Thoracic aorta (tissue), 2 donors: Measurements from ENCODE around the gene PLCD1. TPM values are rescaled to one million over a fixed set of nuclear protein-coding genes. Genes with fewer than 3 reads are reported as not detected.
"Not testable (repeated sequence)": the region's sequence is repeated elsewhere in the genome, so short reads cannot be mapped to it uniquely, and the experiment has no call there.

ENCODE experiments used
- ATAC-seq: fragments of 150-250 bp; one replicate; pipeline ENCODE4 v1.8.0; 2017; ENCODE audit warnings: low read depth; ENCODE audit not compliant: insufficient number of reproducible peaks, low FRiP score
- DNase-seq: peaks from one replicate; pipeline ENCODE4 v3.0.0-alpha.2; 2020; ENCODE audit warnings: low spot score
- H3K27ac ChIP-seq, 2 donors: fragments of 200-600 bp; sonication (generic); 1 replicate in 1 of 2; 2 replicates in 1 of 2; pipeline ENCODE4 v1.5.1; 2016; ENCODE audit warnings: mild to moderate bottlenecking in 2 of 2, moderate library complexity in 2 of 2
- H3K27me3 ChIP-seq: fragments of 200-600 bp; sonication (generic); replicated peaks from 2 replicates; pipeline ENCODE4 v1.6.0; 2016; ENCODE audit warnings: mild to moderate bottlenecking; ENCODE audit not compliant: insufficient read depth
- H3K36me3 ChIP-seq: fragments of 200-600 bp; sonication (generic); one replicate; pipeline ENCODE4 v1.5.1; 2016
- H3K4me1 ChIP-seq, 2 donors: fragments of 200-600 bp; sonication (generic); 1 replicate in 1 of 2; 2 replicates in 1 of 2; pipeline versions ENCODE4 v1.5.1 to v1.6.0; 2016; ENCODE audit warnings: low read depth in 2 of 2, mild to moderate bottlenecking in 1 of 2; ENCODE audit not compliant: control insufficient read depth in 1 of 2
- H3K4me3 ChIP-seq: fragments of 200-600 bp; sonication (generic); 2 replicates; pipeline ENCODE4 v1.5.1; 2016; ENCODE audit warnings: mild to moderate bottlenecking
- H3K9me3 ChIP-seq: fragments of 200-600 bp; sonication (generic); 2 replicates; pipeline ENCODE4 v1.5.1; 2016
- total RNA-seq, 2 donors: library from RNA; depleted of rRNA; stranded (reverse); fragments of >200 nt; gene quantifications; one replicate each; pipeline versions ENCODE4 v1.1.0 to v1.2.3, GENCODE V29; 2016
- TF ChIP-seq, protein P1 (sequence below): fragments of 200-600 bp; sonication (generic); IDR thresholded peaks from one replicate; pipeline ENCODE4 v1.5.1; 2019; ENCODE audit warnings: antibody characterized with exemption

The PLCD1 gene
- total RNA-seq, 2 donors from 2014 or later: 34.8 to 93.3 TPM

DNA sequence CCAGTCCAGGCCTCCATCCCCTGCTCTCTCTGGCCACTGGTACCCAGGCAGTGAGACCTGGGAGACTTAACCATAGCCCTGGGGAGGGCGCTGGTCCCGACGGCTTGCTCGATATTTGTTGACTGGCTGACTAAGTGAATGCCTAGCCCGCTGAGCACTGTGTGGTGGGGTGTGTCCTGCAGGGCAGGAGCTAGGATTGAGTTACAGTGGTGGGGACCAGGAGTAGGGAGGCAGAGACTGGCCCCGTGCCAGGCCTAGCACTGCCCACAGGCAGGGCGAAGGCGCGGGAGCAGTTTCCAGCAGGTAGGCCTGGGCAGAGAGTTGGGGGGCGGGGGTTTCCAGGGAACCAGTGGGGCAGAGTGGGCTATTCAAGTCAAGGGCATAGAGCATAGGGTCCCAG, 38.9 kb downstream of the PLCD1 start, which contains the start of gene VILL:
Gene VILL (plus strand): TSS at position 260 of the 400 bp plus-strand sequence. CDS start 2,887 bp downstream, outside the sequence.
- H3K27me3 ChIP-seq: no peaks in the 10 kb centered on the region

DNA sequence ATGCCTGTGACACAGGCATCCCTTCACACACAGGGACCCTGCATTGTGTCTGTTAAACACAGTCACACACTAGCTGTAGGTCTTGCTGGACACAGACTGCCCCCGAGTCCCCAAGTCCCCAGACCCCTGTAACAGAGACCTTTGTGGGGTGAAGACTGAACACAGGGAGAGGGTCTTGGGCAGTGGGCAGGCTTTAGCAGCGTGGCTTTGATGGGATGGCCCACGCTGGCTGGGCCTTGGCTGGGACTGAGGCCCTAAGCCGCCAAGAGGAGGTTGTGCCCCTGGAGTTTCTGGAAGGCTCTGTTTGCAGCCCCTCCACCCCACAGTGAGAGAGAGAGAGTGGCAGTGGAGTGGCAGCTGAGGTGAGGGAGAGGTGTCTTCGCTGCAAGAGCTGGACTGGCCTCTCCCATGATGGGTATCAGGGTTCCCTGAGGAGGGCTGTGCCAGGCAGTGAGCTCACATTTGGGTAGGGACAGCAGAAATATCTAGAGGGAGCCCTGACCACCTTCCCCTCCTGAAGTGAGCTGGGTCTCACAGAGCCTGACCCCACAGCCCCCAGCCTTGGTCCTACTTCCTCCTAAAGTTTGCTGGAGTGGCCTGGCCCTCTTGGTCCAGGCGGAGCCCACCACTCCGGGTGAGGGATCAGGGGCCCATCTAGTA, 39.5 kb downstream of the PLCD1 start:
- Histone ChIP-seq H3K27me3 (no peaks in the 10 kb centered on the region), H3K36me3 (no peaks in the 10 kb centered on the region), H3K4me3 (no peak overlapping the region), H3K27ac (no peak overlapping the region), H3K9me3 (no peaks in the 10 kb centered on the region), H3K4me1 (peaks cover 7 to 20% of the 10 kb centered on the region in 2 donors)
- ATAC-seq: no peak
- TF ChIP-seq, protein P1, sequence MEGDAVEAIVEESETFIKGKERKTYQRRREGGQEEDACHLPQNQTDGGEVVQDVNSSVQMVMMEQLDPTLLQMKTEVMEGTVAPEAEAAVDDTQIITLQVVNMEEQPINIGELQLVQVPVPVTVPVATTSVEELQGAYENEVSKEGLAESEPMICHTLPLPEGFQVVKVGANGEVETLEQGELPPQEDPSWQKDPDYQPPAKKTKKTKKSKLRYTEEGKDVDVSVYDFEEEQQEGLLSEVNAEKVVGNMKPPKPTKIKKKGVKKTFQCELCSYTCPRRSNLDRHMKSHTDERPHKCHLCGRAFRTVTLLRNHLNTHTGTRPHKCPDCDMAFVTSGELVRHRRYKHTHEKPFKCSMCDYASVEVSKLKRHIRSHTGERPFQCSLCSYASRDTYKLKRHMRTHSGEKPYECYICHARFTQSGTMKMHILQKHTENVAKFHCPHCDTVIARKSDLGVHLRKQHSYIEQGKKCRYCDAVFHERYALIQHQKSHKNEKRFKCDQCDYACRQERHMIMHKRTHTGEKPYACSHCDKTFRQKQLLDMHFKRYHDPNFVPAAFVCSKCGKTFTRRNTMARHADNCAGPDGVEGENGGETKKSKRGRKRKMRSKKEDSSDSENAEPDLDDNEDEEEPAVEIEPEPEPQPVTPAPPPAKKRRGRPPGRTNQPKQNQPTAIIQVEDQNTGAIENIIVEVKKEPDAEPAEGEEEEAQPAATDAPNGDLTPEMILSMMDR: no peak
- no peak for DNase-seq

More for the DNA sequence above, 38.9 kb downstream of the PLCD1 start, which contains the start of gene VILL:
- TF ChIP-seq, protein P1: no peak
- no peaks in the 10 kb centered on the region for H3K9me3 ChIP-seq
- no peak within 1 kb of the TSS for H3K27ac ChIP-seq
- ATAC-seq (no peak), DNase-seq (no peak)
- H3K4me1 ChIP-seq: peaks cover 7 to 17% of the 10 kb centered on the region in 2 donors
- no peaks in the 10 kb centered on the region for H3K36me3 ChIP-seq
- H3K4me3 ChIP-seq: no peak within 1 kb of the TSS

DNA sequence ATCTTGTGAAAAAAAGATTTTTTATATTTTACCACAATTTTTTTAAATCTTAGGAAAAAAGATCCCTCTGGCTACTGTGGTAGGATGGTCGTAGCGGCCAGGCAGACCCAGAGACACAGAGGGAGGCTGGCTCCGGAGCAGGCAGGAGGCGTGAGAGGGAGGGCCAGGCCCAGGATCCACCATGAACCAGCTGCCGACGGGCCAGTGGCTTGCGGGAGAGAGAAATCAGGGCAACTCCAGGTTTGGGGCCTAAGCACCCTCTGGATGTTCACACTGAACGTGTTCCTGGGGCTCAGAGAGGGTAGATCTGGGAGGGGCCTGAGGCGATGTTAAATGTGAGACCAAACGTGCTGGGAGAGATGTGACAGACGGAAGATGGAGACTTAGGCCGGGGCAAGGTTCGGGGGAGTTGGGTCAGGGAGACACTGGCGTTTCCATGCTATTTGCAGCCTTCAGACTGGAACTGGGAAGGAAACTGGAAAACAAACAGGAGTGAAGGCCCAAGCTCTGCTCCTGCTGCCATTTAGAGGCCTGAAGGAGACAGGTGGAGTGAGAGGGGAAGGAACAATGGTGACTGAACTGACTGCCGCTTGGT, 40.4 kb downstream of the PLCD1 start:
- no peak for DNase-seq
- H3K27me3 ChIP-seq: no peaks in the 10 kb centered on the region
- no peaks in the 10 kb centered on the region for H3K9me3 ChIP-seq
- H3K27ac ChIP-seq: no peak overlapping the region
- H3K4me1 ChIP-seq: peaks cover 3 to 12% of the 10 kb centered on the region in 2 donors
- H3K4me3 ChIP-seq: no peak overlapping the region
- TF ChIP-seq, protein P1: no peak
- ATAC-seq: no peak
- H3K36me3 ChIP-seq: no peaks in the 10 kb centered on the region

DNA sequence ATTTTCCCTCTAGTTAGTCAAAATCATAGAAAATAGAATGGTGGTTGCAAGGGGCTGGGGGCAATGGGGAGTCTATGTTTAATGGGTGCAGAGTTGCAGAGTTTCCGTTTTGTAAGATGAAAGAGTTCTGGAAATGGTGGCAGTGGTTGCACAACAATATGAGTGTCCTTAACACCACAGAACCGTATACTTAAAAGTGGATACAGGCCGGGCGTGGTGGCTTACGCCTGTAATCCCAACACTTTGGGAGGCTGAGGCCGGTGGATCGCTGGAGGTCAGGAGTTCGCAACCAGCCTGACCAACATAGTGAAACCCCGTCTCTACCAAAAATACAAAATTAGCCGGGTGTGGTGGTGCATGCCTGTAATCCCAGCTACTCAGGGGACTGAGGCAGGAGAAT, 41.1 kb downstream of the PLCD1 start:
- DNase-seq, H3K4me1 ChIP-seq, H3K9me3 ChIP-seq, H3K4me3 ChIP-seq, H3K27ac ChIP-seq, H3K36me3 ChIP-seq, H3K27me3 ChIP-seq, ATAC-seq: not testable (repeated sequence)

DNA sequence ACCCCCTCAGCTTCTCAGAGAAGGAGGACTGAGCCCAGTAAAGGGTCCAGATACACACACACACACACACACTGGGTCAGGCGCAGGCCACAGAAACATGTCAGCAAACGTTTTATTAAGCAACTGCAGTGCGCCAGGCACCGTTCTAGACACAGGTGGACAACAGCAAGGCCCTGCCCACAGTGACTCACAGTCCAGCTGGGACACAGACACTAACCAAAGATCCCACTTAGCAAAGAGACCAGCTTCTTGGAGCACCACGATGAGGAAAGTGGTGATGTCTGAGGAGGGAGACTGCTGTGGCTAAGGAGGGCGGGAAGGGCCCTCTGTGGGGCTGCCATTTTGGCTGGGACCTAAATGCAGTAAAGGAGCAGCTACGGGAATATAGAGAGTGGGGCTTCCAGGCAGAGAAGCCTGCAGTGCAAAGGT, 41.7 kb downstream of the PLCD1 start:
- peak; percentile 0 for DNase-seq
- no peaks in the 10 kb centered on the region for H3K27me3 ChIP-seq
- ATAC-seq: no peak
- H3K4me1 ChIP-seq: peaks cover 0 to 6% of the 10 kb centered on the region in 2 donors
- H3K36me3 ChIP-seq: peaks cover 5% of the 10 kb centered on the region
- TF ChIP-seq, protein P1: no peak
- no peak overlapping the region for H3K4me3 ChIP-seq
- no peaks in the 10 kb centered on the region for H3K9me3 ChIP-seq
- no peak overlapping the region for H3K27ac ChIP-seq
